K562 (cell line): ENCODE data around the gene R3HDM2. TPM values are rescaled to one million over a fixed set of nuclear protein-coding genes. Genes with fewer than 3 reads are reported as not detected.
A peak's percentile ranks its signal among the peaks of the same experiment; 100 is the strongest.

ENCODE experiments used
- MBD2 ChIP-seq: sonication (generic); IDR thresholded peaks from 2 replicates; pipeline ENCODE4 v1.6.1; 2016; ENCODE audit warnings: low read depth, borderline replicate concordance
- MCM3 ChIP-seq: fragments of 450-650 bp; IDR thresholded peaks from 2 replicates; pipeline ENCODE4 v1.6.1; 2016
- MYC ChIP-seq, 2 experiments: fragments of 250-450 bp in 1 of 2; sonication (Bioruptor Pico) in 1 of 2; IDR thresholded peaks; 2 replicates each; pipeline versions ENCODE4 v1.5.1 to v1.6.1; 2012 to 2021; ENCODE audit warnings: low read depth in 2 of 2, borderline replicate concordance in 1 of 2, improper control_type of control experiment in 1 of 2, low read length in 1 of 2, mild to moderate bottlenecking in 1 of 2, moderate library complexity in 1 of 2
- RHOXF2B ChIP-seq: fragments of 250-450 bp; sonication (Bioruptor Pico); conservative IDR thresholded peaks from 2 replicates; pipeline ENCODE4 v1.5.1; 2021
- XRCC5 ChIP-seq: fragments of 200-400 bp; formaldehyde crosslinking; IDR thresholded peaks from 2 replicates; pipeline ENCODE4 v1.6.1; 2017; ENCODE audit warnings: low read depth, mild to moderate bottlenecking, low read length
- ZBTB1 ChIP-seq: sonication (generic); formaldehyde crosslinking; IDR thresholded peaks from 2 replicates; pipeline ENCODE4 v1.8.1; 2023; ENCODE audit warnings: missing genetic modification reagents, low read depth, mild to moderate bottlenecking, borderline replicate concordance
- polyA plus RNA-seq, 8 experiments: library from polyadenylated mRNA; depleted of rRNA in 4 of 8; stranded (reverse) in 5 of 8; unstranded in 3 of 8; fragments of >200 nt; fragmentation: Nextera tagmentation in 2 of 8; fragmentation: Illumina TruSeq in 1 of 8; extraction: Ambion mirVana in 2 of 8; extraction: Trizol in 1 of 8; gene quantifications; 2 replicates each; pipeline versions ENCODE4 v1.2.1 to v1.2.3, GENCODE V29; 2011 to 2014; ENCODE audit warnings: inconsistent platforms in 1 of 8, missing spikeins in 1 of 8
- total RNA-seq, 7 experiments: library from RNA; depleted of rRNA in 6 of 7; stranded (reverse); fragments of >200 nt in 6 of 7; fragmentation: Illumina TruSeq in 2 of 7; extraction: Trizol in 2 of 7; gene quantifications; 2 replicates each; pipeline versions ENCODE4 v1.2.1 to v1.2.3, GENCODE V29; 2011 to 2021; ENCODE audit warnings: low replicate concordance in 1 of 7
- TF ChIP-seq, protein P1 (sequence below), 2 experiments: fragments of 450-650 bp; conservative IDR thresholded peaks; 2 replicates each; pipeline ENCODE4 v1.6.1; 2017; ENCODE audit warnings: mild to moderate bottlenecking in 2 of 2, moderate library complexity in 2 of 2
- TF ChIP-seq, protein P2 (sequence below): sonication (generic); formaldehyde crosslinking; IDR thresholded peaks from 2 replicates; pipeline ENCODE4 v1.5.0; 2020; ENCODE audit warnings: missing genetic modification reagents
- TF ChIP-seq, protein P3 (sequence below), 2 experiments: fragments of 450-650 bp in 1 of 2; IDR thresholded peaks; 2 replicates each; pipeline ENCODE4 v1.6.1; 2011 to 2017; ENCODE audit warnings: low read depth in 2 of 2, antibody characterized with exemption in 1 of 2, borderline replicate concordance in 1 of 2, low read length in 1 of 2, mild to moderate bottlenecking in 1 of 2, mixed read lengths in 1 of 2; ENCODE audit not compliant: control insufficient read depth in 1 of 2
- TF ChIP-seq, protein P4 (sequence below): sonication (generic); formaldehyde crosslinking; IDR thresholded peaks from 2 replicates; pipeline ENCODE4 v1.8.0; 2023; ENCODE audit warnings: missing genetic modification reagents, mild to moderate bottlenecking, borderline replicate concordance
- TF ChIP-seq, protein P5 (sequence below): fragments of 250-450 bp; sonication (Bioruptor Pico); IDR thresholded peaks from 2 replicates; pipeline ENCODE4 v1.5.0; 2020; ENCODE audit warnings: mild to moderate bottlenecking

The R3HDM2 gene
- total and polyA plus RNA-seq, 9 of the 15 experiments (the other 6 are each of a cell fraction or from before 2014, with no cell fraction given) = 3.3 to 18.8 (median 9.0) TPM

DNA sequence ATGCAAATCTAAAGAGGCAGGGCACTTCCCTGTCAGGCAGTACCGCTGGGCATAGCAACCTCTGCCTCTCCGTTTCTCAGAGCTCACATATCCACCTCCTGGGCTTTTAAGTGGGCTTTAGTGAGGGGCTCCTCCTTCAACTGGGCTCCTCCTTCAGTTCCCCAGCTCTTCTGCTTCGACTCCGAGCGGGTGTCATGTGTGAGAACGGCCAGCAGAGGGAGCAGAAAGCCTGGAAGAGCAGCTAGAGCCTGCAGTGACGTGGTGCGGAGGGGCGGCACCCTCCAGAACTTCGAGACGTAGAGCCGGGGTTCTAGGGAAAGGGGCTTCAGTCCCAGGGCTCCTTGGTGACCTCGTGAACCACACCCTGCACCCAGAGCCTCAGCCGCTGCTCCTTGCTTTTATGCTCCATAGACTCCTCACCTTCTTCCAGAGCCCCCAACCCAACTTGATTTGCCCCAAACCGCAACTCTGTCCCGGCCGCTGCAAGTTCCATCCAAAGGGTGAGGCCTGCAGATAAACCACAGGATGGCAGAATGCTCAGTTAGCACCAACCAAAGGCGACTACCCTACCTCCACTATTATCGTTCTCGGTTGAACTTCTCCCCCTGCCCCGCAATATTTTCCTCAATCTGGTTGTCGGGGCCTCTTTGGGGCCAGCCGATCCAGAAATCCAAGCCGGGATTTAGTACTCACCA is 28.4 kb upstream of the R3HDM2 start (continued):
- TF ChIP-seq, protein P1, sequence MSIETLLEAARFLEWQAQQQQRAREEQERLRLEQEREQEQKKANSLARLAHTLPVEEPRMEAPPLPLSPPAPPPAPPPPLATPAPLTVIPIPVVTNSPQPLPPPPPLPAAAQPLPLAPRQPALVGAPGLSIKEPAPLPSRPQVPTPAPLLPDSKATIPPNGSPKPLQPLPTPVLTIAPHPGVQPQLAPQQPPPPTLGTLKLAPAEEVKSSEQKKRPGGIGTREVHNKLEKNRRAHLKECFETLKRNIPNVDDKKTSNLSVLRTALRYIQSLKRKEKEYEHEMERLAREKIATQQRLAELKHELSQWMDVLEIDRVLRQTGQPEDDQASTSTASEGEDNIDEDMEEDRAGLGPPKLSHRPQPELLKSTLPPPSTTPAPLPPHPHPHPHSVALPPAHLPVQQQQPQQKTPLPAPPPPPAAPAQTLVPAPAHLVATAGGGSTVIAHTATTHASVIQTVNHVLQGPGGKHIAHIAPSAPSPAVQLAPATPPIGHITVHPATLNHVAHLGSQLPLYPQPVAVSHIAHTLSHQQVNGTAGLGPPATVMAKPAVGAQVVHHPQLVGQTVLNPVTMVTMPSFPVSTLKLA (conservative IDR thresholded peaks at IDR 0.05) = peak; percentile 72 to 88; a peak in 3 of 4 replicates
- TF ChIP-seq, protein P2, sequence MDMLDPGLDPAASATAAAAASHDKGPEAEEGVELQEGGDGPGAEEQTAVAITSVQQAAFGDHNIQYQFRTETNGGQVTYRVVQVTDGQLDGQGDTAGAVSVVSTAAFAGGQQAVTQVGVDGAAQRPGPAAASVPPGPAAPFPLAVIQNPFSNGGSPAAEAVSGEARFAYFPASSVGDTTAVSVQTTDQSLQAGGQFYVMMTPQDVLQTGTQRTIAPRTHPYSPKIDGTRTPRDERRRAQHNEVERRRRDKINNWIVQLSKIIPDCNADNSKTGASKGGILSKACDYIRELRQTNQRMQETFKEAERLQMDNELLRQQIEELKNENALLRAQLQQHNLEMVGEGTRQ (CRISPR knock-in tag) = no peak
- 0 out of 2 replicates have a peak, but pooled peaks have one; percentile 12 for TF ChIP-seq ZBTB1
- TF ChIP-seq RHOXF2B (CRISPR knock-in tag) = no peak
- peak; percentile 40 for TF ChIP-seq MYC (IDR thresholded peaks at IDR 0.05; ENCODE audit: low read depth, low read length)
- TF ChIP-seq MYC (CRISPR knock-in tag; IDR thresholded peaks at IDR 0.05; ENCODE audit: borderline replicate concordance, low read depth) = no peak
- TF ChIP-seq, protein P3, sequence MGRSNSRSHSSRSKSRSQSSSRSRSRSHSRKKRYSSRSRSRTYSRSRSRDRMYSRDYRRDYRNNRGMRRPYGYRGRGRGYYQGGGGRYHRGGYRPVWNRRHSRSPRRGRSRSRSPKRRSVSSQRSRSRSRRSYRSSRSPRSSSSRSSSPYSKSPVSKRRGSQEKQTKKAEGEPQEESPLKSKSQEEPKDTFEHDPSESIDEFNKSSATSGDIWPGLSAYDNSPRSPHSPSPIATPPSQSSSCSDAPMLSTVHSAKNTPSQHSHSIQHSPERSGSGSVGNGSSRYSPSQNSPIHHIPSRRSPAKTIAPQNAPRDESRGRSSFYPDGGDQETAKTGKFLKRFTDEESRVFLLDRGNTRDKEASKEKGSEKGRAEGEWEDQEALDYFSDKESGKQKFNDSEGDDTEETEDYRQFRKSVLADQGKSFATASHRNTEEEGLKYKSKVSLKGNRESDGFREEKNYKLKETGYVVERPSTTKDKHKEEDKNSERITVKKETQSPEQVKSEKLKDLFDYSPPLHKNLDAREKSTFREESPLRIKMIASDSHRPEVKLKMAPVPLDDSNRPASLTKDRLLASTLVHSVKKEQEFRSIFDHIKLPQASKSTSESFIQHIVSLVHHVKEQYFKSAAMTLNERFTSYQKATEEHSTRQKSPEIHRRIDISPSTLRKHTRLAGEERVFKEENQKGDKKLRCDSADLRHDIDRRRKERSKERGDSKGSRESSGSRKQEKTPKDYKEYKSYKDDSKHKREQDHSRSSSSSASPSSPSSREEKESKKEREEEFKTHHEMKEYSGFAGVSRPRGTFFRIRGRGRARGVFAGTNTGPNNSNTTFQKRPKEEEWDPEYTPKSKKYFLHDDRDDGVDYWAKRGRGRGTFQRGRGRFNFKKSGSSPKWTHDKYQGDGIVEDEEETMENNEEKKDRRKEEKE (IDR thresholded peaks at IDR 0.05; ENCODE audit: borderline replicate concordance in 1 of 2, control insufficient read depth in 1 of 2, low read depth in 2 of 2, low read length in 1 of 2) = no peak
- TF ChIP-seq, protein P4, sequence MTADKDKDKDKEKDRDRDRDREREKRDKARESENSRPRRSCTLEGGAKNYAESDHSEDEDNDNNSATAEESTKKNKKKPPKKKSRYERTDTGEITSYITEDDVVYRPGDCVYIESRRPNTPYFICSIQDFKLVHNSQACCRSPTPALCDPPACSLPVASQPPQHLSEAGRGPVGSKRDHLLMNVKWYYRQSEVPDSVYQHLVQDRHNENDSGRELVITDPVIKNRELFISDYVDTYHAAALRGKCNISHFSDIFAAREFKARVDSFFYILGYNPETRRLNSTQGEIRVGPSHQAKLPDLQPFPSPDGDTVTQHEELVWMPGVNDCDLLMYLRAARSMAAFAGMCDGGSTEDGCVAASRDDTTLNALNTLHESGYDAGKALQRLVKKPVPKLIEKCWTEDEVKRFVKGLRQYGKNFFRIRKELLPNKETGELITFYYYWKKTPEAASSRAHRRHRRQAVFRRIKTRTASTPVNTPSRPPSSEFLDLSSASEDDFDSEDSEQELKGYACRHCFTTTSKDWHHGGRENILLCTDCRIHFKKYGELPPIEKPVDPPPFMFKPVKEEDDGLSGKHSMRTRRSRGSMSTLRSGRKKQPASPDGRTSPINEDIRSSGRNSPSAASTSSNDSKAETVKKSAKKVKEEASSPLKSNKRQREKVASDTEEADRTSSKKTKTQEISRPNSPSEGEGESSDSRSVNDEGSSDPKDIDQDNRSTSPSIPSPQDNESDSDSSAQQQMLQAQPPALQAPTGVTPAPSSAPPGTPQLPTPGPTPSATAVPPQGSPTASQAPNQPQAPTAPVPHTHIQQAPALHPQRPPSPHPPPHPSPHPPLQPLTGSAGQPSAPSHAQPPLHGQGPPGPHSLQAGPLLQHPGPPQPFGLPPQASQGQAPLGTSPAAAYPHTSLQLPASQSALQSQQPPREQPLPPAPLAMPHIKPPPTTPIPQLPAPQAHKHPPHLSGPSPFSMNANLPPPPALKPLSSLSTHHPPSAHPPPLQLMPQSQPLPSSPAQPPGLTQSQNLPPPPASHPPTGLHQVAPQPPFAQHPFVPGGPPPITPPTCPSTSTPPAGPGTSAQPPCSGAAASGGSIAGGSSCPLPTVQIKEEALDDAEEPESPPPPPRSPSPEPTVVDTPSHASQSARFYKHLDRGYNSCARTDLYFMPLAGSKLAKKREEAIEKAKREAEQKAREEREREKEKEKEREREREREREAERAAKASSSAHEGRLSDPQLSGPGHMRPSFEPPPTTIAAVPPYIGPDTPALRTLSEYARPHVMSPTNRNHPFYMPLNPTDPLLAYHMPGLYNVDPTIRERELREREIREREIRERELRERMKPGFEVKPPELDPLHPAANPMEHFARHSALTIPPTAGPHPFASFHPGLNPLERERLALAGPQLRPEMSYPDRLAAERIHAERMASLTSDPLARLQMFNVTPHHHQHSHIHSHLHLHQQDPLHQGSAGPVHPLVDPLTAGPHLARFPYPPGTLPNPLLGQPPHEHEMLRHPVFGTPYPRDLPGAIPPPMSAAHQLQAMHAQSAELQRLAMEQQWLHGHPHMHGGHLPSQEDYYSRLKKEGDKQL = no peak
- no peak for TF ChIP-seq MCM3
- TF ChIP-seq, protein P5, sequence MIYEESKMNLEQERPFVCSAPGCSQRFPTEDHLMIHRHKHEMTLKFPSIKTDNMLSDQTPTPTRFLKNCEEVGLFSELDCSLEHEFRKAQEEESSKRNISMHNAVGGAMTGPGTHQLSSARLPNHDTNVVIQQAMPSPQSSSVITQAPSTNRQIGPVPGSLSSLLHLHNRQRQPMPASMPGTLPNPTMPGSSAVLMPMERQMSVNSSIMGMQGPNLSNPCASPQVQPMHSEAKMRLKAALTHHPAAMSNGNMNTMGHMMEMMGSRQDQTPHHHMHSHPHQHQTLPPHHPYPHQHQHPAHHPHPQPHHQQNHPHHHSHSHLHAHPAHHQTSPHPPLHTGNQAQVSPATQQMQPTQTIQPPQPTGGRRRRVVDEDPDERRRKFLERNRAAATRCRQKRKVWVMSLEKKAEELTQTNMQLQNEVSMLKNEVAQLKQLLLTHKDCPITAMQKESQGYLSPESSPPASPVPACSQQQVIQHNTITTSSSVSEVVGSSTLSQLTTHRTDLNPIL = no peak
- peak; percentile 70 for TF ChIP-seq XRCC5
- peak; percentile 39; the same call in 1 of the 2 replicates for TF ChIP-seq MBD2
